GM19463 (cell line): ENCODE measurements around the gene FMNL1.

Source experiments
- ATAC-seq: cut with Tn5 transposase; IDR thresholded peaks from one replicate; pipeline ENCODE4 v1.9.1; 2021; ENCODE audit warnings: mild to moderate bottlenecking, moderate library complexity; ENCODE audit not compliant: unreplicated experiment

FMNL1 gene

GRCh38 chr17:45277216-45277849 lies 55.6 kb downstream of the FMNL1 start:
- ATAC-seq = no peak

- no peak for ATAC-seq
These were observed 56.3 kb downstream of the FMNL1 start for GRCh38 chr17:45277992-45278391.

- no peak for ATAC-seq
These were observed 58.2 kb downstream of the FMNL1 start for GRCh38 chr17:45279898-45280297.

- no peak for ATAC-seq
These were observed 61.3 kb downstream of the FMNL1 start for GRCh38 chr17:45282683-45283644.

- no peak for ATAC-seq
These were observed 62.0 kb downstream of the FMNL1 start for GRCh38 chr17:45283711-45284110.

GRCh38 chr17:45284176-45285140 lies 62.8 kb downstream of the FMNL1 start:
- no peak for ATAC-seq

GRCh38 chr17:45286286-45286685 lies 64.6 kb downstream of the FMNL1 start:
- no peak for ATAC-seq

GRCh38 chr17:45287526-45288500 lies 66.1 kb downstream of the FMNL1 start:
- no peak for ATAC-seq

- no peak for ATAC-seq
These were observed 67.1 kb downstream of the FMNL1 start for GRCh38 chr17:45288825-45289224.

- no peak for ATAC-seq
These were observed 67.9 kb downstream of the FMNL1 start for GRCh38 chr17:45289301-45290268.

- no peak for ATAC-seq
These were observed 68.6 kb downstream of the FMNL1 start for GRCh38 chr17:45290269-45290765.

GRCh38 chr17:45291171-45291805 lies 69.6 kb downstream of the FMNL1 start:
- ATAC-seq = no peak

- ATAC-seq = no peak
These were observed 71.2 kb downstream of the FMNL1 start for GRCh38 chr17:45292696-45293412.

GRCh38 chr17:45293413-45294211 lies 71.9 kb downstream of the FMNL1 start:
- ATAC-seq = peak; percentile 57

GRCh38 chr17:45294506-45294905 lies 72.8 kb downstream of the FMNL1 start:
- no peak for ATAC-seq

GRCh38 chr17:45296003-45296832 lies 74.5 kb downstream of the FMNL1 start:
- ATAC-seq = no peak
